ENCODE measurements around the gene RPRD2. TPM values are rescaled to one million over a fixed set of nuclear protein-coding genes. Genes with fewer than 3 reads are reported as not detected.
A peak's percentile ranks its signal among the peaks of the same experiment; 100 is the strongest.

Gene RPRD2
- polyA plus RNA-seq, 3 donors = 5.9 to 9.7 (median 8.2) TPM

GRCh38 chr1:150405660-150406059, 41.7 kb downstream of the RPRD2 start:
- H3K79me2 ChIP-seq (ENCODE audit: insufficient read depth, low read length) = peaks cover 98% of the 10 kb centered on the region
- H3K27me3 ChIP-seq (ENCODE audit: control insufficient read depth in 2 of 2, insufficient read depth in 2 of 2, low read length in 2 of 2) = no peaks in the 10 kb centered on the region
- H3K36me3 ChIP-seq (replicated peaks in 1 of 2; ENCODE audit: control insufficient read depth in 1 of 2, insufficient read depth in 2 of 2, low read length in 2 of 2) = no peaks in the 10 kb centered on the region
- no peak overlapping the region for H3K27ac ChIP-seq (ENCODE audit: low read depth in 1 of 2, low read length in 2 of 2)
- peaks cover 28% of the 10 kb centered on the region for H3K4me1 Mint-ChIP-seq
- no peak overlapping the region for H3K9ac ChIP-seq (ENCODE audit: insufficient read depth, low read length, poor library complexity, severe bottlenecking)
- peaks cover 97% of the 10 kb centered on the region for H4K20me1 ChIP-seq (ENCODE audit: insufficient read depth, low read length)
- intact Hi-C loops (cut with micrococcal nuclease) = loop anchor here in 1 of 2 donors (10.0 kb wide), 1 partner anchor 51 kb away; no protein-coding TSS in a partner anchor
- no peak for TF ChIP-seq CTCF (IDR thresholded peaks at IDR 0.05)
- no peak overlapping the region for H2AFZ ChIP-seq (ENCODE audit: insufficient read depth, low read depth, low read length, poor library complexity, severe bottlenecking)
- H3K4me3 ChIP-seq (replicated peaks in 1 of 3; ENCODE audit: low read depth in 2 of 3, low read length in 3 of 3) = no peak overlapping the region
- no peak overlapping the region for H3K4me2 ChIP-seq (replicated peaks; ENCODE audit: extremely low read depth, low read length, poor library complexity, severe bottlenecking)
- H3K36me3 Mint-ChIP-seq = peaks cover 0 to 3% of the 10 kb centered on the region in 2 donors
- H3K9me3 Mint-ChIP-seq = no peaks in the 10 kb centered on the region
- H3K4me3 Mint-ChIP-seq = no peak overlapping the region
- WGBS (ENCODE audit: insufficient coverage) = 100% methylated on average over 3 of the region's 5 CpGs
- H3K27me3 Mint-ChIP-seq (ENCODE audit: low read depth in 3 of 3) = no peaks in the 10 kb centered on the region
- H3K9me3 ChIP-seq (replicated peaks in 1 of 2; ENCODE audit: control insufficient read depth in 1 of 2, insufficient read depth in 1 of 2, low read length in 2 of 2) = no peaks in the 10 kb centered on the region
- H3K27ac Mint-ChIP-seq = peak overlapping the region in 1 of 7 donors; percentile 48
- peaks cover 15 to 24% of the 10 kb centered on the region in 2 donors for H3K4me1 ChIP-seq (ENCODE audit: control insufficient read depth in 1 of 2, insufficient read depth in 2 of 2, low read length in 2 of 2)
- no peak for DNase-seq

GRCh38 chr1:150406483-150406882, 42.5 kb downstream of the RPRD2 start:
- TF ChIP-seq CTCF (IDR thresholded peaks at IDR 0.05) = no peak
- peaks cover 0 to 3% of the 10 kb centered on the region in 2 donors for H3K36me3 Mint-ChIP-seq
- no peaks in the 10 kb centered on the region for H3K27me3 Mint-ChIP-seq (ENCODE audit: low read depth in 3 of 3)
- WGBS (ENCODE audit: insufficient coverage) = 96% methylated on average over 6 of the region's 8 CpGs
- Histone ChIP-seq H3K36me3 (replicated peaks in 1 of 2; ENCODE audit: control insufficient read depth in 1 of 2, insufficient read depth in 2 of 2, low read length in 2 of 2) (no peaks in the 10 kb centered on the region), H3K9me3 (replicated peaks in 1 of 2; ENCODE audit: control insufficient read depth in 1 of 2, insufficient read depth in 1 of 2, low read length in 2 of 2) (no peaks in the 10 kb centered on the region), H4K20me1 (ENCODE audit: insufficient read depth, low read length) (peaks cover 94% of the 10 kb centered on the region), H3K79me2 (ENCODE audit: insufficient read depth, low read length) (peaks cover 98% of the 10 kb centered on the region), H3K9ac (ENCODE audit: insufficient read depth, low read length, poor library complexity, severe bottlenecking) (no peak overlapping the region), H3K27ac (ENCODE audit: low read depth in 1 of 2, low read length in 2 of 2) (no peak overlapping the region), H3K4me2 (replicated peaks; ENCODE audit: extremely low read depth, low read length, poor library complexity, severe bottlenecking) (no peak overlapping the region), H3K27me3 (ENCODE audit: control insufficient read depth in 2 of 2, insufficient read depth in 2 of 2, low read length in 2 of 2) (no peaks in the 10 kb centered on the region), H3K4me1 (ENCODE audit: control insufficient read depth in 1 of 2, insufficient read depth in 2 of 2, low read length in 2 of 2) (peaks cover 15 to 27% of the 10 kb centered on the region in 2 donors), H2AFZ (ENCODE audit: insufficient read depth, low read depth, low read length, poor library complexity, severe bottlenecking) (no peak overlapping the region), H3K4me3 (replicated peaks in 1 of 3; ENCODE audit: low read depth in 2 of 3, low read length in 3 of 3) (no peak overlapping the region)
- no peak overlapping the region for H3K4me3 Mint-ChIP-seq
- DNase-seq = no peak
- intact Hi-C loops (cut with micrococcal nuclease) = loop anchor here in 1 of 2 donors (10.0 kb wide), 1 partner anchor 52 kb away; no protein-coding TSS in a partner anchor
- no peak overlapping the region for H3K27ac Mint-ChIP-seq
- H3K9me3 Mint-ChIP-seq = no peaks in the 10 kb centered on the region
- H3K4me1 Mint-ChIP-seq = peaks cover 30% of the 10 kb centered on the region

Data from CD14-positive monocyte (primary cell).